OCI-LY1 (cell line): Measurements from ENCODE around the gene DEFB121.

Experiments
- EZH2 ChIP-seq: fragments of 200-600 bp; sonication (generic), shearing (Covaris generic); IDR thresholded peaks from 2 replicates; pipeline ENCODE4 v1.8.0; 2017; ENCODE audit warnings: borderline replicate concordance, mixed run types, mild to moderate bottlenecking, antibody characterized with exemption, low read length, moderate library complexity, mixed read lengths
- TF ChIP-seq, protein P1 (sequence below): fragments of 200-600 bp; sonication (generic), shearing (Covaris generic); IDR thresholded peaks from 2 replicates; pipeline ENCODE4 v1.5.1; 2017; ENCODE audit warnings: mild to moderate bottlenecking, antibody characterized with exemption, low read length, moderate library complexity, mixed read lengths

DNA sequence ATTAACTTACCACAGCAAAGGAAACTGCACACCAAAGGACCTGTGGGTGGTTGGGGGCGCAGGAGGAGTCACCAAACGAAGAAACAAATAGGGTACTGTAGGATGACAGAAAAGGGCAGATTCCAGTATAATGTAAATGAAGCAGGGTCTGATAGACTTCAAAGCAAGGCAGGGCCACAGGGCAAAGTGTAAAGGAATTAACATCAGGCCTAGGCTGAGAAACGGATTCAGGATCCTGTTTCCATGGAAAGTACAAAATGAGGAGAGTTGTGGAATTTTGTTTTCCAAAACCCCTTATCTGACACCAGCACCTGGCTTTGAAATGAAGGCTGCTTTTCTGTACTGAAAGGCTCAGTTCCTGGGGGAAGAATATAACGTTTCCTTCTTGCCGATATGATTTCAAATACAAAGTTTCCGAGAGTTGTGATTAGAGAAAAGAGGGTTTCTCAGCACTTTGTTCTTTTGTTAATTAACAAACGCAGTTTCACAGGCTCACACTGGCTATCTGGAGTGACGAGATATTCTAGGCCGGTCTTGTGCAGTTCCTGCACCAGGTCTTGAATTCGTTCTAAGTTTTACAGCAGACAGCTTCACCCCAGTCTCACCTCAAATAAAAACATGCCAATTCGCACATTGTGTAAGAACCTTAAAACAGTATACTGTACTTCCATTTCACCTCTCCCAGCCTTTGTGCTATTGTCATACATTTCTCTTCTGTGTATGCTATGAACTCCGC is 40.2 kb upstream of the DEFB121 start:
- TF ChIP-seq, protein P1, sequence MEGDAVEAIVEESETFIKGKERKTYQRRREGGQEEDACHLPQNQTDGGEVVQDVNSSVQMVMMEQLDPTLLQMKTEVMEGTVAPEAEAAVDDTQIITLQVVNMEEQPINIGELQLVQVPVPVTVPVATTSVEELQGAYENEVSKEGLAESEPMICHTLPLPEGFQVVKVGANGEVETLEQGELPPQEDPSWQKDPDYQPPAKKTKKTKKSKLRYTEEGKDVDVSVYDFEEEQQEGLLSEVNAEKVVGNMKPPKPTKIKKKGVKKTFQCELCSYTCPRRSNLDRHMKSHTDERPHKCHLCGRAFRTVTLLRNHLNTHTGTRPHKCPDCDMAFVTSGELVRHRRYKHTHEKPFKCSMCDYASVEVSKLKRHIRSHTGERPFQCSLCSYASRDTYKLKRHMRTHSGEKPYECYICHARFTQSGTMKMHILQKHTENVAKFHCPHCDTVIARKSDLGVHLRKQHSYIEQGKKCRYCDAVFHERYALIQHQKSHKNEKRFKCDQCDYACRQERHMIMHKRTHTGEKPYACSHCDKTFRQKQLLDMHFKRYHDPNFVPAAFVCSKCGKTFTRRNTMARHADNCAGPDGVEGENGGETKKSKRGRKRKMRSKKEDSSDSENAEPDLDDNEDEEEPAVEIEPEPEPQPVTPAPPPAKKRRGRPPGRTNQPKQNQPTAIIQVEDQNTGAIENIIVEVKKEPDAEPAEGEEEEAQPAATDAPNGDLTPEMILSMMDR, result no peak
- TF ChIP-seq EZH2, result no peak
